Measurements from ENCODE around the gene NHSL2. TPM values are rescaled to one million over a fixed set of nuclear protein-coding genes. Genes with fewer than 3 reads are reported as not detected.
A peak's percentile ranks its signal among the peaks of the same experiment; 100 is the strongest.

Gene NHSL2
- total RNA-seq, 1 donor from 2014 or later: 13.0 TPM

- Histone ChIP-seq H3K27ac (ENCODE audit: low read depth, low read length) (no peak overlapping the region), H3K4me2 (ENCODE audit: low read length) (peak overlapping the region; percentile 86), H3K27me3 (ENCODE audit: insufficient read depth, low read length) (no peaks in the 10 kb centered on the region), H3K9ac (ENCODE audit: low read length) (peak overlapping the region; percentile 59), H3K4me3 (ENCODE audit: insufficient read depth, low read depth, low read length) (peak overlapping the region; percentile 39), H3K4me1 (ENCODE audit: insufficient read depth, low read length) (no peaks in the 10 kb centered on the region), H3K79me2 (ENCODE audit: insufficient read depth, low read length) (no peaks in the 10 kb centered on the region), H4K20me1 (ENCODE audit: insufficient read depth, low read length) (no peaks in the 10 kb centered on the region), H3K36me3 (ENCODE audit: insufficient read depth, low read length) (no peaks in the 10 kb centered on the region), H2AFZ (ENCODE audit: low read depth, low read length) (peak overlapping the region; percentile 69), H3K9me3 (ENCODE audit: insufficient read depth, low read depth, low read length) (no peaks in the 10 kb centered on the region)
- no peaks in the 10 kb centered on the region for H3K27me3 Mint-ChIP-seq (ENCODE audit: low read depth, unreplicated experiment)
- H3K4me1 Mint-ChIP-seq (ENCODE audit: low read depth, unreplicated experiment): peaks cover 18% of the 10 kb centered on the region
- H3K36me3 Mint-ChIP-seq (ENCODE audit: low read depth, unreplicated experiment): no peaks in the 10 kb centered on the region
- DNase-seq (ENCODE audit: low read depth) (no peak), FAIRE-seq (no peak)
- TF ChIP-seq EZH2 (IDR thresholded peaks at IDR 0.05; ENCODE audit: insufficient read depth, low read length) (no peak), CTCF (IDR thresholded peaks at IDR 0.05; ENCODE audit: insufficient read depth, low read depth, low read length) (no peak)
- H3K27ac Mint-ChIP-seq (ENCODE audit: unreplicated experiment): no peak overlapping the region
- peak overlapping the region; percentile 87 for H3K4me3 Mint-ChIP-seq (ENCODE audit: unreplicated experiment)
- H3K9me3 Mint-ChIP-seq (ENCODE audit: unreplicated experiment): no peaks in the 10 kb centered on the region
Observed at GRCh38 chrX:71911731-71912050, 1.0 kb downstream of the NHSL2 start.

- Histone ChIP-seq H3K9me3 (ENCODE audit: insufficient read depth, low read depth, low read length) (no peaks in the 10 kb centered on the region), H3K36me3 (ENCODE audit: insufficient read depth, low read length) (no peaks in the 10 kb centered on the region), H3K4me1 (ENCODE audit: insufficient read depth, low read length) (no peaks in the 10 kb centered on the region), H3K9ac (ENCODE audit: low read length) (no peak overlapping the region), H4K20me1 (ENCODE audit: insufficient read depth, low read length) (no peaks in the 10 kb centered on the region), H3K4me3 (ENCODE audit: insufficient read depth, low read depth, low read length) (peak overlapping the region; percentile 39), H3K79me2 (ENCODE audit: insufficient read depth, low read length) (no peaks in the 10 kb centered on the region), H3K27ac (ENCODE audit: low read depth, low read length) (no peak overlapping the region), H2AFZ (ENCODE audit: low read depth, low read length) (peak overlapping the region; percentile 69), H3K4me2 (ENCODE audit: low read length) (peak overlapping the region; percentile 86), H3K27me3 (ENCODE audit: insufficient read depth, low read length) (no peaks in the 10 kb centered on the region)
- Mint-ChIP-seq H3K27ac (ENCODE audit: unreplicated experiment) (no peak overlapping the region), H3K4me3 (ENCODE audit: unreplicated experiment) (peak overlapping the region; percentile 87), H3K4me1 (ENCODE audit: low read depth, unreplicated experiment) (peaks cover 20% of the 10 kb centered on the region), H3K27me3 (ENCODE audit: low read depth, unreplicated experiment) (no peaks in the 10 kb centered on the region), H3K36me3 (ENCODE audit: low read depth, unreplicated experiment) (no peaks in the 10 kb centered on the region), H3K9me3 (ENCODE audit: unreplicated experiment) (no peaks in the 10 kb centered on the region)
- TF ChIP-seq CTCF (IDR thresholded peaks at IDR 0.05; ENCODE audit: insufficient read depth, low read depth, low read length) (no peak), EZH2 (IDR thresholded peaks at IDR 0.05; ENCODE audit: insufficient read depth, low read length) (no peak)
- FAIRE-seq (no peak), DNase-seq (ENCODE audit: low read depth) (no peak)
Observed at GRCh38 chrX:71912156-71912555, 1.5 kb downstream of the NHSL2 start.

GRCh38 chrX:71913156-71913950 is 2.7 kb downstream of the NHSL2 start:
- H3K36me3 ChIP-seq (ENCODE audit: insufficient read depth, low read length): no peaks in the 10 kb centered on the region
- H3K27me3 ChIP-seq (ENCODE audit: insufficient read depth, low read length): no peaks in the 10 kb centered on the region
- no peaks in the 10 kb centered on the region for H3K36me3 Mint-ChIP-seq (ENCODE audit: low read depth, unreplicated experiment)
- H2AFZ ChIP-seq (ENCODE audit: low read depth, low read length): no peak overlapping the region
- no peak overlapping the region for H3K4me2 ChIP-seq (ENCODE audit: low read length)
- TF ChIP-seq EZH2 (IDR thresholded peaks at IDR 0.05; ENCODE audit: insufficient read depth, low read length) (no peak), CTCF (IDR thresholded peaks at IDR 0.05; ENCODE audit: insufficient read depth, low read depth, low read length) (no peak)
- no peak overlapping the region for H3K9ac ChIP-seq (ENCODE audit: low read length)
- DNase-seq (ENCODE audit: low read depth): no peak
- no peak overlapping the region for H3K4me3 ChIP-seq (ENCODE audit: insufficient read depth, low read depth, low read length)
- H3K79me2 ChIP-seq (ENCODE audit: insufficient read depth, low read length): no peaks in the 10 kb centered on the region
- no peak for FAIRE-seq
- H4K20me1 ChIP-seq (ENCODE audit: insufficient read depth, low read length): no peaks in the 10 kb centered on the region
- H3K4me1 Mint-ChIP-seq (ENCODE audit: low read depth, unreplicated experiment): peaks cover 28% of the 10 kb centered on the region
- H3K4me1 ChIP-seq (ENCODE audit: insufficient read depth, low read length): peaks cover 8% of the 10 kb centered on the region
- H3K9me3 Mint-ChIP-seq (ENCODE audit: unreplicated experiment): no peaks in the 10 kb centered on the region
- no peak overlapping the region for H3K27ac ChIP-seq (ENCODE audit: low read depth, low read length)
- H3K27ac Mint-ChIP-seq (ENCODE audit: unreplicated experiment): no peak overlapping the region
- no peaks in the 10 kb centered on the region for H3K27me3 Mint-ChIP-seq (ENCODE audit: low read depth, unreplicated experiment)
- H3K4me3 Mint-ChIP-seq (ENCODE audit: unreplicated experiment): peak overlapping the region; percentile 67
- no peaks in the 10 kb centered on the region for H3K9me3 ChIP-seq (ENCODE audit: insufficient read depth, low read depth, low read length)
